Erythroblast (primary cell): ENCODE results near the gene SLC1A5.

Experiments used
- DNase-seq, 2 experiments: peaks; one replicate each; lab custom pipeline; 2025; lab: John Stamatoyannopoulos, UW
- GATA1 ChIP-seq: IDR thresholded peaks from 2 replicates; pipeline ENCODE4 v1.6.1; 2011; ENCODE audit warnings: low read depth, mild to moderate bottlenecking, control low read depth, low read length, moderate library complexity
- POLR2A ChIP-seq: IDR thresholded peaks from 2 replicates; pipeline ENCODE4 v1.6.1; 2011; ENCODE audit warnings: mild to moderate bottlenecking, low read length

Gene SLC1A5

GRCh38 chr19:46726971-46727501, 61.4 kb downstream of the SLC1A5 start:
- TF ChIP-seq POLR2A (no peak), GATA1 (no peak)
- DNase-seq = no peak

GRCh38 chr19:46726551-46726950, 61.8 kb downstream of the SLC1A5 start:
- TF ChIP-seq GATA1 = no peak
- no peak for TF ChIP-seq POLR2A
- DNase-seq = no peak

- TF ChIP-seq GATA1 (no peak), POLR2A (no peak)
- DNase-seq = no peak
Observed at GRCh38 chr19:46725859-46726393, 62.5 kb downstream of the SLC1A5 start.

- TF ChIP-seq GATA1 (no peak), POLR2A (no peak)
- DNase-seq = no peak
Observed at GRCh38 chr19:46725036-46725820, 63.2 kb downstream of the SLC1A5 start.
